Stimulated activated CD8-positive, alpha-beta memory T cell treated with anti-CD3 and anti-CD28 coated beads, Interleukin-12 subunit alpha, Interleukin-12 subunit beta, amount 100 ng/mL, for 1 hour (primary cell): ENCODE results near the gene ACE2.
"Not testable (repeated sequence)": the region's sequence is repeated elsewhere in the genome, so short reads cannot be mapped to it uniquely, and the experiment has no call there.

Experiments
- DNase-seq: peaks from one replicate; pipeline ENCODE4 v3.0.0-alpha.2; 2020; ENCODE audit warnings: low read depth

ACE2 gene

GRCh38 chrX:15600745-15601144, at the start of gene ACE2:
Gene ACE2 (minus strand): TSS chrX:15600960. CDS start chrX:15600911, 49 bp downstream.
- no peak for DNase-seq

DNA sequence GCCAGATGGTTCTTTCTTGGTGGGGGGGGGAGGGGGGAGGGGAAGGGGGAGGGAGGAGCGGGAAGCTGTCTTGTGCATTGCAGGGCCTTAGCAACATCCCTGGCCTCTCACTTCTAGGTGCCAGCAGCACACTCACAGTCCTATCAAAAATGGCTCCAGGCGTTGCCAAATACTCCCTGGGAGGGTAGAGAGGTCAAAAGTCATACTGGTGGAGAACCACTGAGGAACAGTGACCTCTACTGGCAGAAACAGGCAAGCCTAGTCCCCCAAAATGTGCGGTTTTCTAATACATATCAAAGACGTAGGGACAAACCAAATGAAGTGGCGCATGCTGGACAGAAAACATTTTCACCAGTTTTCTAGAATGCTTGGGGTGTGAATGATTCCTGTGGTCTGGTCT, 46.8 kb upstream of the ACE2 start:
- DNase-seq, result not testable (repeated sequence)

GRCh38 chrX:15646543-15646942, 45.8 kb upstream of the ACE2 start:
- DNase-seq, result no peak

GRCh38 chrX:15646031-15646430, 45.3 kb upstream of the ACE2 start:
- no peak for DNase-seq

GRCh38 chrX:15645266-15645665, 44.5 kb upstream of the ACE2 start:
- DNase-seq, result no peak

GRCh38 chrX:15644560-15644872, 43.8 kb upstream of the ACE2 start:
- no peak for DNase-seq

DNA sequence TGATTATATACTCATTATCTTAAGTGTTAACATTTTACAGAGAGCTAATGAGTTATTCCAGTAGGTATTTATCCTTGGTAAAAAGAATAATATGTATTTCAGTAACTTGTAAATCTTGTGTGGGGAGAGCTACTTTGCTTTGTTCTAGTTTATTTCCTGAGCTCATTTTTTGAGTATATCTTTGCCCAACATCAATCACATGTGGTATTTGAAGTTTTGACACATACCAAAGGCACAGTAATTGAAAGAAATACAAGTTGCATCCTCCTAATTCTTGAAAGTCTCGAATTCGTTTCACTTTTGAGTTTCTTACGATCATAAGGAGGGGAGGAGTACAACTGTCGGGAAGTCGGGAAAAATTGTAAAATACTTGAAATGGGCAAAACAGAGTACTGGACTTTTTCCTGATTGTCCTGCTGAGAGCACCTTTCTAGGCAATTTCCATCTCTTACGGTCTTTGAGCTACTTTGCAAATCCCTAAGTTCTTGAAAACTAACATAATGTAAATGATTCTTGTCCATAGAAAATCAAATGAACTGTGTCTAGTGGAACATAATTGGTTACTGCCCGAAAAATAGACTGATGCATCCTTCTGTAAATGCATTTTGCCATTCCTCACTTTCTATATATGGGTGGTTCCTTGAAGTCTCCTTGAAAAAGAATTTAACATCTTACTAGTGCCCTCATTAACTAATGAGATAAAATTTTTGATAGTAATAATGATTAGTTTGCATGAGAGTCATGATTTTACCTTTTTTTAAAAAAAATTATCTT, 43.2 kb upstream of the ACE2 start:
- no peak for DNase-seq

- no peak for DNase-seq
Observed at GRCh38 chrX:15631637-15632036, 30.9 kb upstream of the ACE2 start.

DNA sequence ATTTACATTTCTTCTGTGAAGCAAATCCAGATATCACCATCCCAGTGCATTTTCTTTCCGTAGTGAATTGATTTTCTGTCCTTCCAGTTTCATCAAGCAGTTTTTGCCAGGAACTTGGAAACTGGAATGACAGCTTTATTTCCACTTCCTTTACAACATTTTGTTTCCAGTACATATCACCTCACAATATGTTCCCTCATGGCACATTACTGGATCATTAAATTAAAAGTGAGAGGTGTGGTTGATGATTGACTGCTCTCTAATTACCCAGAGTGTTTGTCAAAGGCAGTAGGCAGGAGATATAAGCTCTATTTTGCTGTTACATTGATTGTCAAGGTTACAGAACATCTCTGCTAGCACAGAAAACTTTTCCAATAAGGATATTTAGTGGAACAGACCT, 22.3 kb upstream of the ACE2 start:
- no peak for DNase-seq

GRCh38 chrX:15619053-15619755, 18.4 kb upstream of the ACE2 start:
- no peak for DNase-seq

- no peak for DNase-seq
Observed at GRCh38 chrX:15617111-15617510, 16.4 kb upstream of the ACE2 start.

DNA sequence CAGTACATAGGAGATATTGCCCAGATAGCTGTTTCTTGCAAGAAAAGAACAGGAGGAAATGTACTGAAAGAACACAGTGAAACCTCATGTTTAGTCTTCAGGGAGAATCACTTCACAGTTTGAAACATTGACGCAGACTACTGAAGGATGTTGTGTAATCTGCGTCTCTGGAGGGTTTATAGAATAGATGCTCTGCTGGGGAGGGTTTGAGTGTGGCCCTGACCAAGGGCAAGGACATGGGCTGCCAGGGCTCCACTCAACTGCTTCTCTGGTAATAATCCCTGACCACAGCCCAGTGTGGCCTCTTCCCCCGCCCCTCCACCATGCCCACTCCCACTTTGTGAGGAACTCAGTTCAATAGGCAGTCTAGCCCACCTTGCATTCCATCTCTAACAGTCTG, 15.8 kb upstream of the ACE2 start:
- no peak for DNase-seq

- no peak for DNase-seq
Observed at GRCh38 chrX:15607067-15607466, 6.3 kb upstream of the ACE2 start.

DNA sequence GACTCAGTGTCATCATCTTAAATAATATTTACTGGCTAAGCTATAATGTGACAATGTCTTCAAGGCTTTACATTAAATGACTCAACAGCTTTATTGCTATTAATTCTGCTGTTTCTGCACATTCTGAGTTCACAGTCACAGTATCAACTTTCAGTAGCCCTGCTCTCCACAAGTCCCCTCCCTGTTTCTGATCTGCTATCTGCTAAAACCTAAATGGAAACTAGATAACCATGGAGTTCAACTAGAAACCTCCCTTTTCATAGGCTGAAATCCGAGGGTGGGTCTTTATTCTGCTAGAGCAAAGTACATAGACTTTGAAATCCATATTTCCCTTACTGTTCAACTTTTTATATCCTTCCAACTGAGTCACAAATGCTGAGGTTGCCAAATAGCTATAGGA, 5.4 kb upstream of the ACE2 start:
- no peak for DNase-seq

- no peak for DNase-seq
Observed at GRCh38 chrX:15605226-15605625, 4.5 kb upstream of the ACE2 start.

- no peak for DNase-seq
Observed at GRCh38 chrX:15602761-15603160, 2.0 kb upstream of the ACE2 start.

DNA sequence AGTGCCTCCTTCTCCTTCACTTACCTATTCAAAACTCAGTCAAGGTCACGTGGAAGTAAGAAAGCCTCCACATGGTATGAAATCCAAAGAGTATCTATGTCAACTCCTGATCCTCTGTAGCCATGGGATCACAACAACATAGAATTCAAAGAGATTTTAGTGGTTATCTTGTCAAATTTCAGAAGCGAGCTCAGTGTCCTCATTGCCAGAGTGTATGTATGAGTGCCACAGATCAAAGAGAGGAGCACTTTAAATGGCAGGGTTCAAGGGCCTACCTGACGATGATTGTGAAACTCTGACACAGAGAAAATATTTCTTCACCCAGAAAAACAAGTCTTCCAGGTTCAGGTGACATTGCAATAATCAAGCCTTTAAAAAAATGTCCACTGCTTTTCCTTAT, 1.2 kb upstream of the ACE2 start:
- no peak for DNase-seq

DNA sequence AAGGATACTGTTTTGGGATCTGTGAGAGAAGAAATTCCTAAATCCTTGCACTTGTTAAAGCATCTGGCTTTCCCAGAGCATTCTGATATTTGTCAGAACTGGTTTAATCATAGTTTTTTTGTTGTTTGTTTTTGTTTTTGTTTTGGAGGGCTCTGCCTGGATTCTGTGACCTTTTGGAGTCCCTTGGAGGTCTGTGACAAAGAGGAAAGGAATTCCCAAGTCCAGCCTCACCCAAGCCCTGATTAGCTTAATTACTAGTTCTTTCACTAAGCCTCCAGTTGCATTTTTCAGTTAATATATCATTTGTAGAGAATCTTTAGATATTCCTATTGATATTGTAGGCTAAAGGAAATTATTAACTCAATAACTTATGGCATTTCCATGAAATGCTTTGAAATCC, 711 bp downstream of the ACE2 start:
- no peak for DNase-seq

- no peak for DNase-seq
Observed at GRCh38 chrX:15599461-15599860, 1.3 kb downstream of the ACE2 start.

DNA sequence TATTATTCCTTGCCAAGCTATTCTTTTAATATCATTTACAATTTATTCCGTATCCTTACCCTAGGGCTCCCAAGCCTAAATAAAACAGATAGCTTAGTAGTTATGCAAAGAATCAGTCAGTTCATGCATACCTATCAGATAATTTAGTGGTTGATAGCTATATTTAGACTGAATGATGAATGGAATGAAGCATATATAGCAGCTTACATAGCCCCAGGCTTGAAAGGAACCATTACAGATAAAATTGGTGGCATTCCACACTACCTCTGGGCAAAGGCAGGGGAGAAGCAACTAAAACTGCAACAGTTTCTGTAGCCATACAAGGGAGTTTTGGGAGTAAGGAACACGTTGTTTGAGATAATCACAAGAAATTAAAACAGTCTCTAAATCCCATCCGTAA, 2.7 kb downstream of the ACE2 start:
- no peak for DNase-seq

GRCh38 chrX:15594371-15594770, 6.4 kb downstream of the ACE2 start:
- no peak for DNase-seq

DNA sequence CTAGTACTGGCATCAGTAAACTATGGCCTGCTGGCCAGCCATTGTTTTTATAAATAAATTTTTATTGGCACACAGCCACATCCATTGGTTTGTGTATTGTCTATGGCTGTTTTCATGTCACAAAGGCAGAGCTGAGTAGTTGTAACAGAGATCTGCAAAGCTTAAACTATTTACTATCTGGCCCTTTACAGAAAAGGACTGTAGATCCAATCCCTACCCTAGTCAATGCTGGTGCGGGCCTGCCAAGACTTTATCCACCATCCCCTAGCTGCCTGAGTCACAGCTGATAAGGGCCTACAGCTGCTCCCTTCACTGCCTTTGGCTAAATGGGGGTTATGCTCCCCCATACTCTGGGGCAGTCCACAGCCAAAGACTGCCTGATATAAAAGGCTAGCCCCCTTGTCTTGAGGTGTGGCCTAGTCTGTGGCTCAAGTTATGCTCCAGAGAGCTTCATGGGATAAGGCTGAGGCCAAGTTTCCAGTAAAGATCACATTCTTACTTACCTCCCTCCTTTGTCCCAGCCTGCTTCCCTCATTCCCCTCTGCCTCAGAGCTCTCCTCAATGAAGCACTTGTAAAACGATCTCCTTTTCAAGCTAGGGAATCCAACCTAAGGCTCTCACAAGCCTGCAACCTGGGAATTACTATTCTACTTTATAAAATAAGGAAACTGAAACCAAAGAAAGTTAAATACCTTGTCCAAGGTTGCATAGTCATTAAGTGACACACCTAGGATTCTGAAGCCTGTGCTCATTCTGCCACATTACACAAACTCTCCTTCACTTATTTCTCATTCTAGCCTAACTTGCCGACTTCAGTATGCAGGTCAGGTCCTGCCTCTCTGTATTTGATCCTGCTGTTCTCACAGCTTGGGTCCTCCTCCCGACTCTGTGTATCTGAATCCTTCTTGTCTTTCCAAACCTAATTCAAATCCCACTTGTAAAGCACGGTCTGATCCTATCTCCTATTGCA, 20.7 kb downstream of the ACE2 start:
- no peak for DNase-seq

DNA sequence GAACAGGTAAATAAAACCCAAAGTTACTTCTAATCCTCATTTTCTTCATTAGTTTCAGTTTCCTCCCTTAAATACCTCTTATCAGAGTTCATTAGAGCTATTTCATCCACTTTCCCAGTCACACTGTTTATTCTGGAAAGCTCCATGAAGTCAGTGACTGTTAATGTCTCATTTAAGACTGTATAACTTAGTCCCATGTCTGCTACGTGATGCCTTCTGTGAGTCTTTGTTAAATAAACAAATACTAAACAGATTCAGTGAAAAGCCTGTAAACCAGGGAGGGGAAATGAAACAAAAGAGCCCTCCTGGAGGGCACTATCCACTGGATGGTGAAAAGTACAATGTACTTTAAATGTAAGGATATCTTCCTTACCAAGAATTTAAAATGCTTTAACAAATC, 24.7 kb downstream of the ACE2 start:
- no peak for DNase-seq
